SK-N-SH (cell line): ENCODE measurements around the gene FASTKD2. TPM values are rescaled to one million over a fixed set of nuclear protein-coding genes. Genes with fewer than 3 reads are reported as not detected.

Source experiments
- CTCF ChIA-PET: fragments of 300-600, 350-600 bp; formaldehyde crosslinking; extraction: SDS; loops from one replicate; lab custom pipeline; 2021; lab: Yijun Ruan, JAX
- POLR2A ChIA-PET: fragments of 350-600 bp; sonication (Branson Sonifier 250); formaldehyde crosslinking; extraction: SDS; loops from one replicate; lab custom pipeline; 2020; ENCODE audit warnings: antibody characterized with exemption, inconsistent platforms; lab: Yijun Ruan, JAX
- DNase-seq: peaks from one replicate; pipeline ENCODE4 v3.0.0; 2012
- H2AFZ ChIP-seq: fragments of 200-600 bp; sonication (generic); 2 replicates; pipeline ENCODE4 v1.8.1; 2016; ENCODE audit warnings: antibody characterized with exemption, mild to moderate bottlenecking, low read depth
- H3F3A ChIP-seq: fragments of 200-600 bp; sonication (generic); replicated peaks from 2 replicates; pipeline ENCODE3; 2016; ENCODE audit warnings: antibody characterized with exemption, mild to moderate bottlenecking; ENCODE audit not compliant: insufficient read depth
- H3K27ac ChIP-seq, 2 experiments: fragments of 200-500 bp in 1 of 2; fragments of 200-600 bp in 1 of 2; sonication (Bioruptor generic) in 1 of 2; sonication (generic), shearing (Covaris generic) in 1 of 2; 2 replicates each; pipeline versions ENCODE4 v1.5.1 to v1.6.1; 2014 to 2016; ENCODE audit warnings: low read depth in 2 of 2, inconsistent platforms in 1 of 2, low read length in 1 of 2, mild to moderate bottlenecking in 1 of 2, mixed read lengths in 1 of 2
- H3K27me3 ChIP-seq: fragments of 200-600 bp; sonication (generic), shearing (Covaris generic); 2 replicates; pipeline ENCODE4 v1.6.1; 2016; ENCODE audit warnings: mixed run types; ENCODE audit not compliant: insufficient read depth
- H3K36me3 ChIP-seq, 2 experiments: fragments of 200-500 bp in 1 of 2; fragments of 200-600 bp in 1 of 2; sonication (Bioruptor generic) in 1 of 2; sonication (generic) in 1 of 2; replicated peaks in 1 of 2; 2 replicates each; pipeline versions ENCODE3 to v1.5.1; 2014 to 2016; ENCODE audit warnings: low read length in 1 of 2, mild to moderate bottlenecking in 1 of 2; ENCODE audit not compliant: insufficient read depth in 2 of 2, control insufficient read depth in 1 of 2
- H3K4me1 ChIP-seq, 2 experiments: fragments of 200-500 bp in 1 of 2; fragments of 200-600 bp in 1 of 2; sonication (Bioruptor generic) in 1 of 2; sonication (generic), shearing (Covaris generic) in 1 of 2; 2 replicates each; pipeline versions ENCODE4 v1.5.1 to v1.6.1; 2014 to 2016; ENCODE audit warnings: low read depth in 1 of 2, low read length in 1 of 2, mixed run types in 1 of 2; ENCODE audit not compliant: insufficient read depth in 2 of 2, control insufficient read depth in 1 of 2
- H3K4me2 ChIP-seq: fragments of 200-600 bp; sonication (generic), shearing (Covaris generic); 2 replicates; pipeline ENCODE4 v1.6.1; 2017; ENCODE audit warnings: mixed run types
- H3K4me3 ChIP-seq, 2 experiments: fragments of 200-500 bp in 1 of 2; fragments of 200-600 bp in 1 of 2; sonication (Bioruptor generic) in 1 of 2; sonication (generic), shearing (Covaris generic) in 1 of 2; 2 replicates each; pipeline versions ENCODE4 v1.5.1 to v1.8.1; 2014 to 2016; ENCODE audit warnings: low read depth in 2 of 2, inconsistent platforms in 1 of 2, low read length in 1 of 2, mild to moderate bottlenecking in 1 of 2, mixed read lengths in 1 of 2, moderate library complexity in 1 of 2
- H3K79me2 ChIP-seq: fragments of 200-600 bp; sonication (generic); 2 replicates; pipeline ENCODE4 v1.8.1; 2017; ENCODE audit warnings: mild to moderate bottlenecking; ENCODE audit not compliant: insufficient read depth
- H3K9ac ChIP-seq: fragments of 200-600 bp; sonication (generic); 2 replicates; pipeline ENCODE4 v1.6.1; 2017; ENCODE audit warnings: mixed run types
- H3K9me2 ChIP-seq: fragments of 200-600 bp; sonication (generic); 2 replicates; pipeline ENCODE4 v1.6.1; 2017; ENCODE audit warnings: mixed run types
- H3K9me3 ChIP-seq: fragments of 200-600 bp; sonication (generic); 2 replicates; pipeline ENCODE4 v1.6.1; 2017; ENCODE audit warnings: mixed run types, mild to moderate bottlenecking, moderate library complexity
- H4K20me1 ChIP-seq: fragments of 200-600 bp; sonication (generic); 2 replicates; pipeline ENCODE4 v1.6.1; 2017; ENCODE audit warnings: mild to moderate bottlenecking, mixed run types; ENCODE audit not compliant: insufficient read depth
- CHD2 ChIP-seq: fragments of 150-350 bp; IDR thresholded peaks from 2 replicates; pipeline ENCODE4 v1.6.1; 2018; ENCODE audit warnings: low read length; ENCODE audit not compliant: partially characterized antibody
- ELF1 ChIP-seq: IDR thresholded peaks from 2 replicates; pipeline ENCODE4 v1.4.0; 2012
- EP300 ChIP-seq, 2 experiments: IDR thresholded peaks; 2 replicates each; pipeline versions ENCODE4 v1.4.0 to v1.6.1; 2012; ENCODE audit warnings: borderline replicate concordance in 1 of 2, low read depth in 1 of 2, low read length in 1 of 2
- FOXJ3 ChIP-seq: sonication (generic); formaldehyde crosslinking; IDR thresholded peaks from 2 replicates; pipeline ENCODE4 v1.5.1; 2020; ENCODE audit warnings: mild to moderate bottlenecking, missing genetic modification reagents
- FOXM1 ChIP-seq: IDR thresholded peaks from 2 replicates; pipeline ENCODE4 v1.4.0; 2012; ENCODE audit warnings: low read depth, mild to moderate bottlenecking
- GABPA ChIP-seq: IDR thresholded peaks from 2 replicates; pipeline ENCODE4 v1.4.0; 2012; ENCODE audit warnings: low read depth, mild to moderate bottlenecking
- GATA2 ChIP-seq: sonication (generic); formaldehyde crosslinking; IDR thresholded peaks from 2 replicates; pipeline ENCODE4 v1.5.0; 2020; ENCODE audit warnings: mild to moderate bottlenecking, missing genetic modification reagents
- JUND ChIP-seq: IDR thresholded peaks from 2 replicates; pipeline ENCODE4 v1.4.0; 2012
- MAX ChIP-seq: IDR thresholded peaks from 2 replicates; pipeline ENCODE4 v1.4.0; 2012; ENCODE audit warnings: low read depth
- MEF2A ChIP-seq: IDR thresholded peaks from 2 replicates; pipeline ENCODE4 v1.4.0; 2012; ENCODE audit warnings: low read depth, borderline replicate concordance
- NFIC ChIP-seq: IDR thresholded peaks from 2 replicates; pipeline ENCODE4 v1.4.0; 2012; ENCODE audit warnings: borderline replicate concordance
- NRF1 ChIP-seq: IDR thresholded peaks from 2 replicates; pipeline ENCODE4 v1.6.1; 2012; ENCODE audit warnings: low read depth, mild to moderate bottlenecking, low read length
- POLR2AphosphoS5 ChIP-seq: IDR thresholded peaks from 2 replicates; pipeline ENCODE4 v1.6.1; 2012; ENCODE audit warnings: low read depth, low read length
- RAD21 ChIP-seq: IDR thresholded peaks from 2 replicates; pipeline ENCODE4 v1.6.1; 2012; ENCODE audit warnings: mild to moderate bottlenecking, low read length
- RCOR1 ChIP-seq: fragments of 150-350 bp; IDR thresholded peaks from 2 replicates; pipeline ENCODE4 v1.6.1; 2017; ENCODE audit warnings: antibody characterized with exemption, low read length
- RXRA ChIP-seq: IDR thresholded peaks from 2 replicates; pipeline ENCODE4 v1.4.0; 2012; ENCODE audit warnings: low read depth, mild to moderate bottlenecking, borderline replicate concordance
- SIN3A ChIP-seq: IDR thresholded peaks from 2 replicates; pipeline ENCODE4 v1.6.1; 2012; ENCODE audit warnings: low read depth, mild to moderate bottlenecking, low read length, moderate library complexity, borderline replicate concordance
- TAF1 ChIP-seq: IDR thresholded peaks from 2 replicates; pipeline ENCODE4 v1.6.1; 2012; ENCODE audit warnings: low read depth, mild to moderate bottlenecking, low read length, moderate library complexity, borderline replicate concordance
- TCF12 ChIP-seq: IDR thresholded peaks from 2 replicates; pipeline ENCODE4 v1.4.0; 2012
- TEAD4 ChIP-seq: IDR thresholded peaks from 2 replicates; pipeline ENCODE4 v1.4.0; 2012; ENCODE audit warnings: mild to moderate bottlenecking, borderline replicate concordance; ENCODE audit not compliant: insufficient read depth
- YY1 ChIP-seq: IDR thresholded peaks from 2 replicates; pipeline ENCODE4 v1.4.0; 2012; ENCODE audit warnings: low read depth, mild to moderate bottlenecking
- ZBTB33 ChIP-seq: IDR thresholded peaks from 2 replicates; pipeline ENCODE4 v1.4.0; 2012; ENCODE audit warnings: low read depth, borderline replicate concordance
- WGBS: methylation state at CpG from one replicate; pipeline ENCODE4 v1.1.6; 2017; ENCODE audit warnings: low lambda C conversion rate; 5-methylcytosine and 5-hydroxymethylcytosine counted together
- polyA plus RNA-seq, 3 experiments: library from polyadenylated mRNA; depleted of rRNA; stranded (reverse); fragments of >200 nt; gene quantifications; 2 replicates each; pipeline ENCODE4 v1.2.3, GENCODE V29; 2012
- TF ChIP-seq, protein P1 (sequence below): IDR thresholded peaks from 2 replicates; pipeline ENCODE4 v1.6.1; 2012; ENCODE audit warnings: mild to moderate bottlenecking, low read depth, low read length, moderate library complexity
- TF ChIP-seq, protein P2 (sequence below): fragments of 150-350 bp; IDR thresholded peaks from 2 replicates; pipeline ENCODE4 v1.6.1; 2016; ENCODE audit warnings: mild to moderate bottlenecking, low read depth, low read length
- TF ChIP-seq, protein P3 (sequence below): IDR thresholded peaks from 2 replicates; pipeline ENCODE4; 2012
- TF ChIP-seq, protein P4 (sequence below): fragments of 150-350 bp; IDR thresholded peaks from 2 replicates; pipeline ENCODE4 v1.6.1; 2017; ENCODE audit warnings: antibody characterized with exemption, low read length, low read depth, borderline replicate concordance

FASTKD2 gene
- polyA plus RNA-seq, 1 of the 3 experiments (the other 2 are of a cell fraction) = 15.1 TPM

DNA sequence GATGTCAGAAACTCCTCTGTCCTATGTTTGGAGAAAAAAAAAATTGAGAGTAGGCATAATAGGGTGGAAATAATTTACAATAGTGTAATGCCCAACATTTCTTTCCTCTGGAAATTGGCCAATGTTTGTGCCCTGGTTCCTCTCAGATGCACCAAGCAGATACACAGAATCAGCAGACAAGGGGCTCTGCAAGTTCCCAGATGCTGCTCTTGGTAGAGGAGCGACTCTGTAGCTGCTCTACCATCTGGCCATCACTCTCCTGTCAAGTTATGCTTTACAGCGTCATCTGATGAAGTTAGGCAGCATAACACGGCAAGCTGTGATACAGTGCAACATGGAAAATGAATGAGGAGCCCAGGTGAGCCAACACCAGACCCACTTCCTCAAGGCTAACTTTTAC lies 48.8 kb upstream of the FASTKD2 start:
- no peaks in the 10 kb centered on the region for H3K27me3 ChIP-seq
- TF ChIP-seq TCF12 (0 out of 2 replicates have a peak, but pooled peaks have one; percentile 20), CHD2 (peak; percentile 76), ZBTB33 (no peak), RXRA (no peak), GABPA (no peak), GATA2 (CRISPR knock-in tag) (peak; percentile 92), RAD21 (no peak), TAF1 (no peak), YY1 (no peak), JUND (no peak), SIN3A (no peak), FOXM1 (no peak), TEAD4 (no peak), RCOR1 (peak; percentile 68), EP300 (IDR thresholded peaks at IDR 0.05; ENCODE audit: borderline replicate concordance in 1 of 2, low read depth in 1 of 2, low read length in 1 of 2) (peak in 1 of 2 experiments; percentile 83; a peak in 2 of 4 replicates), MEF2A (no peak), FOXJ3 (peak; percentile 75), NRF1 (no peak), POLR2AphosphoS5 (no peak), MAX (no peak), ELF1 (no peak), NFIC (no peak)
- TF ChIP-seq, protein P1, sequence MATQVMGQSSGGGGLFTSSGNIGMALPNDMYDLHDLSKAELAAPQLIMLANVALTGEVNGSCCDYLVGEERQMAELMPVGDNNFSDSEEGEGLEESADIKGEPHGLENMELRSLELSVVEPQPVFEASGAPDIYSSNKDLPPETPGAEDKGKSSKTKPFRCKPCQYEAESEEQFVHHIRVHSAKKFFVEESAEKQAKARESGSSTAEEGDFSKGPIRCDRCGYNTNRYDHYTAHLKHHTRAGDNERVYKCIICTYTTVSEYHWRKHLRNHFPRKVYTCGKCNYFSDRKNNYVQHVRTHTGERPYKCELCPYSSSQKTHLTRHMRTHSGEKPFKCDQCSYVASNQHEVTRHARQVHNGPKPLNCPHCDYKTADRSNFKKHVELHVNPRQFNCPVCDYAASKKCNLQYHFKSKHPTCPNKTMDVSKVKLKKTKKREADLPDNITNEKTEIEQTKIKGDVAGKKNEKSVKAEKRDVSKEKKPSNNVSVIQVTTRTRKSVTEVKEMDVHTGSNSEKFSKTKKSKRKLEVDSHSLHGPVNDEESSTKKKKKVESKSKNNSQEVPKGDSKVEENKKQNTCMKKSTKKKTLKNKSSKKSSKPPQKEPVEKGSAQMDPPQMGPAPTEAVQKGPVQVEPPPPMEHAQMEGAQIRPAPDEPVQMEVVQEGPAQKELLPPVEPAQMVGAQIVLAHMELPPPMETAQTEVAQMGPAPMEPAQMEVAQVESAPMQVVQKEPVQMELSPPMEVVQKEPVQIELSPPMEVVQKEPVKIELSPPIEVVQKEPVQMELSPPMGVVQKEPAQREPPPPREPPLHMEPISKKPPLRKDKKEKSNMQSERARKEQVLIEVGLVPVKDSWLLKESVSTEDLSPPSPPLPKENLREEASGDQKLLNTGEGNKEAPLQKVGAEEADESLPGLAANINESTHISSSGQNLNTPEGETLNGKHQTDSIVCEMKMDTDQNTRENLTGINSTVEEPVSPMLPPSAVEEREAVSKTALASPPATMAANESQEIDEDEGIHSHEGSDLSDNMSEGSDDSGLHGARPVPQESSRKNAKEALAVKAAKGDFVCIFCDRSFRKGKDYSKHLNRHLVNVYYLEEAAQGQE = no peak
- TF ChIP-seq, protein P2, sequence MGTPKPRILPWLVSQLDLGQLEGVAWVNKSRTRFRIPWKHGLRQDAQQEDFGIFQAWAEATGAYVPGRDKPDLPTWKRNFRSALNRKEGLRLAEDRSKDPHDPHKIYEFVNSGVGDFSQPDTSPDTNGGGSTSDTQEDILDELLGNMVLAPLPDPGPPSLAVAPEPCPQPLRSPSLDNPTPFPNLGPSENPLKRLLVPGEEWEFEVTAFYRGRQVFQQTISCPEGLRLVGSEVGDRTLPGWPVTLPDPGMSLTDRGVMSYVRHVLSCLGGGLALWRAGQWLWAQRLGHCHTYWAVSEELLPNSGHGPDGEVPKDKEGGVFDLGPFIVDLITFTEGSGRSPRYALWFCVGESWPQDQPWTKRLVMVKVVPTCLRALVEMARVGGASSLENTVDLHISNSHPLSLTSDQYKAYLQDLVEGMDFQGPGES = no peak
- TF ChIP-seq, protein P3, sequence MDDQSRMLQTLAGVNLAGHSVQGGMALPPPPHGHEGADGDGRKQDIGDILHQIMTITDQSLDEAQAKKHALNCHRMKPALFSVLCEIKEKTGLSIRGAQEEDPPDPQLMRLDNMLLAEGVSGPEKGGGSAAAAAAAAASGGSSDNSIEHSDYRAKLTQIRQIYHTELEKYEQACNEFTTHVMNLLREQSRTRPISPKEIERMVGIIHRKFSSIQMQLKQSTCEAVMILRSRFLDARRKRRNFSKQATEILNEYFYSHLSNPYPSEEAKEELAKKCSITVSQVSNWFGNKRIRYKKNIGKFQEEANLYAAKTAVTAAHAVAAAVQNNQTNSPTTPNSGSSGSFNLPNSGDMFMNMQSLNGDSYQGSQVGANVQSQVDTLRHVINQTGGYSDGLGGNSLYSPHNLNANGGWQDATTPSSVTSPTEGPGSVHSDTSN = no peak
- TF ChIP-seq, protein P4, sequence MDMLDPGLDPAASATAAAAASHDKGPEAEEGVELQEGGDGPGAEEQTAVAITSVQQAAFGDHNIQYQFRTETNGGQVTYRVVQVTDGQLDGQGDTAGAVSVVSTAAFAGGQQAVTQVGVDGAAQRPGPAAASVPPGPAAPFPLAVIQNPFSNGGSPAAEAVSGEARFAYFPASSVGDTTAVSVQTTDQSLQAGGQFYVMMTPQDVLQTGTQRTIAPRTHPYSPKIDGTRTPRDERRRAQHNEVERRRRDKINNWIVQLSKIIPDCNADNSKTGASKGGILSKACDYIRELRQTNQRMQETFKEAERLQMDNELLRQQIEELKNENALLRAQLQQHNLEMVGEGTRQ = no peak

More for the DNA sequence above, 48.8 kb upstream of the FASTKD2 start:
- H3K9ac ChIP-seq = no peak overlapping the region
- H3K9me2 ChIP-seq = no peaks in the 10 kb centered on the region
- POLR2A ChIA-PET = no interaction called here
- H3K4me3 ChIP-seq = no peak overlapping the region
- peaks cover 0 to 9% of the 10 kb centered on the region in 2 experiments; a peak in 1 of 4 replicates for H3K4me1 ChIP-seq
- no peak overlapping the region for H3K4me2 ChIP-seq
- no peak overlapping the region for H2AFZ ChIP-seq
- H3K79me2 ChIP-seq = no peaks in the 10 kb centered on the region
- H3K27ac ChIP-seq = peak overlapping the region in 1 of 2 experiments; percentile 43; a peak in 2 of 4 replicates
- CTCF ChIA-PET = interaction anchor here (1.0 to 1.6 kb wide), 3 partner anchors 15 to 49 kb away, joined by 3 read pairs; partner anchors contain the start of gene FASTKD2
- WGBS = 11% methylated on average over 3 of the region's 3 CpGs
- no peaks in the 10 kb centered on the region for H4K20me1 ChIP-seq
- peak; percentile 68 for DNase-seq
- no peaks in the 10 kb centered on the region for H3K36me3 ChIP-seq
- no peaks in the 10 kb centered on the region for H3F3A ChIP-seq
- no peaks in the 10 kb centered on the region for H3K9me3 ChIP-seq
